ENCODE data around the gene ME1. TPM values are rescaled to one million over a fixed set of nuclear protein-coding genes. Genes with fewer than 3 reads are reported as not detected.

Gene ME1
- total RNA-seq, 1 donor from 2014 or later = 88.7 TPM

GRCh38 chr6:83417880-83418663 lies 12.8 kb downstream of the ME1 start:
- H3K9me3 Mint-ChIP-seq (ENCODE audit: low read depth) = no peaks in the 10 kb centered on the region
- peaks cover 21% of the 10 kb centered on the region for H3K4me1 Mint-ChIP-seq (ENCODE audit: low read depth)
- TF ChIP-seq CTCF (IDR thresholded peaks at IDR 0.05) = peak; percentile 86
- H3K27me3 Mint-ChIP-seq (ENCODE audit: low read depth) = no peaks in the 10 kb centered on the region
- H3K4me3 Mint-ChIP-seq (ENCODE audit: unreplicated experiment) = no peak overlapping the region
- H3K36me3 Mint-ChIP-seq (ENCODE audit: low read depth) = peaks cover 15% of the 10 kb centered on the region
- peak overlapping the region; percentile 67 for H3K27ac Mint-ChIP-seq (ENCODE audit: unreplicated experiment)
- no peak for DNase-seq (ENCODE audit: low spot score)

GRCh38 chr6:83413068-83413467 lies 17.8 kb downstream of the ME1 start:
- no peak for DNase-seq (ENCODE audit: low spot score)
- Mint-ChIP-seq H3K4me3 (ENCODE audit: unreplicated experiment) (no peak overlapping the region), H3K4me1 (ENCODE audit: low read depth) (peaks cover 5% of the 10 kb centered on the region), H3K27ac (ENCODE audit: unreplicated experiment) (no peak overlapping the region), H3K36me3 (ENCODE audit: low read depth) (peaks cover 5% of the 10 kb centered on the region), H3K9me3 (ENCODE audit: low read depth) (no peaks in the 10 kb centered on the region), H3K27me3 (ENCODE audit: low read depth) (no peaks in the 10 kb centered on the region)
- TF ChIP-seq CTCF (IDR thresholded peaks at IDR 0.05) = no peak

GRCh38 chr6:83411731-83412130 lies 19.1 kb downstream of the ME1 start:
- H3K27ac Mint-ChIP-seq (ENCODE audit: unreplicated experiment) = no peak overlapping the region

GRCh38 chr6:83403191-83403590 lies 27.7 kb downstream of the ME1 start:
- Mint-ChIP-seq H3K27ac (ENCODE audit: unreplicated experiment) (no peak overlapping the region), H3K9me3 (ENCODE audit: low read depth) (peaks cover 12% of the 10 kb centered on the region), H3K4me3 (ENCODE audit: unreplicated experiment) (no peak overlapping the region), H3K4me1 (ENCODE audit: low read depth) (peaks cover 6% of the 10 kb centered on the region), H3K36me3 (ENCODE audit: low read depth) (peaks cover 45% of the 10 kb centered on the region), H3K27me3 (ENCODE audit: low read depth) (no peaks in the 10 kb centered on the region)
- DNase-seq (ENCODE audit: low spot score) = no peak
- no peak for TF ChIP-seq CTCF (IDR thresholded peaks at IDR 0.05)

More at GRCh38 chr6:83411731-83412130, 19.1 kb downstream of the ME1 start:
- Mint-ChIP-seq H3K36me3 (ENCODE audit: low read depth) (peaks cover 11% of the 10 kb centered on the region), H3K4me3 (ENCODE audit: unreplicated experiment) (no peak overlapping the region), H3K9me3 (ENCODE audit: low read depth) (no peaks in the 10 kb centered on the region), H3K4me1 (ENCODE audit: low read depth) (peaks cover 3% of the 10 kb centered on the region), H3K27me3 (ENCODE audit: low read depth) (no peaks in the 10 kb centered on the region)
- DNase-seq (ENCODE audit: low spot score) = no peak
- no peak for TF ChIP-seq CTCF (IDR thresholded peaks at IDR 0.05)

- TF ChIP-seq CTCF (IDR thresholded peaks at IDR 0.05) = no peak
- Mint-ChIP-seq H3K27ac (ENCODE audit: unreplicated experiment) (no peak overlapping the region), H3K27me3 (ENCODE audit: low read depth) (no peaks in the 10 kb centered on the region)
These were observed 41.2 kb downstream of the ME1 start for GRCh38 chr6:83389606-83390005.

More at GRCh38 chr6:83389606-83390005, 41.2 kb downstream of the ME1 start:
- H3K4me3 Mint-ChIP-seq (ENCODE audit: unreplicated experiment) = no peak overlapping the region
- H3K4me1 Mint-ChIP-seq (ENCODE audit: low read depth) = peaks cover 52% of the 10 kb centered on the region
- H3K36me3 Mint-ChIP-seq (ENCODE audit: low read depth) = peaks cover 23% of the 10 kb centered on the region
- no peaks in the 10 kb centered on the region for H3K9me3 Mint-ChIP-seq (ENCODE audit: low read depth)
- DNase-seq (ENCODE audit: low spot score) = no peak

All from chondrocyte (in vitro differentiated cells).